Adipocyte (in vitro differentiated cells): ENCODE results near the gene AOPEP.
A peak's percentile ranks its signal among the peaks of the same experiment; 100 is the strongest.

ENCODE experiments used
- DNase-seq: peaks from one replicate; pipeline ENCODE4 v3.0.0-alpha.2; 2015; ENCODE audit warnings: low read depth
- H3K27me3 ChIP-seq: replicated peaks from 2 replicates; pipeline ENCODE4 v1.7.0; 2013; ENCODE audit warnings: mild to moderate bottlenecking, low read length, moderate library complexity; ENCODE audit not compliant: control insufficient read depth, insufficient read depth
- H3K36me3 ChIP-seq: 2 replicates; pipeline ENCODE4 v1.7.0; 2013; ENCODE audit warnings: low read length, mild to moderate bottlenecking, moderate library complexity; ENCODE audit not compliant: control insufficient read depth, insufficient read depth, severe bottlenecking
- H3K4me1 ChIP-seq: 2 replicates; pipeline ENCODE4 v1.7.0; 2013; ENCODE audit warnings: mild to moderate bottlenecking, low read length, moderate library complexity; ENCODE audit not compliant: control insufficient read depth, insufficient read depth
- H3K4me3 ChIP-seq: 2 replicates; pipeline ENCODE4 v1.7.0; 2013; ENCODE audit warnings: mild to moderate bottlenecking, low read length, moderate library complexity
- H3K9ac ChIP-seq: 2 replicates; pipeline ENCODE4 v1.7.0; 2013; ENCODE audit warnings: mild to moderate bottlenecking, low read length, moderate library complexity
- H3K9me3 ChIP-seq: 2 replicates; pipeline ENCODE4 v1.7.0; 2013; ENCODE audit warnings: mild to moderate bottlenecking, low read length, moderate library complexity; ENCODE audit not compliant: control insufficient read depth

Gene AOPEP

DNA sequence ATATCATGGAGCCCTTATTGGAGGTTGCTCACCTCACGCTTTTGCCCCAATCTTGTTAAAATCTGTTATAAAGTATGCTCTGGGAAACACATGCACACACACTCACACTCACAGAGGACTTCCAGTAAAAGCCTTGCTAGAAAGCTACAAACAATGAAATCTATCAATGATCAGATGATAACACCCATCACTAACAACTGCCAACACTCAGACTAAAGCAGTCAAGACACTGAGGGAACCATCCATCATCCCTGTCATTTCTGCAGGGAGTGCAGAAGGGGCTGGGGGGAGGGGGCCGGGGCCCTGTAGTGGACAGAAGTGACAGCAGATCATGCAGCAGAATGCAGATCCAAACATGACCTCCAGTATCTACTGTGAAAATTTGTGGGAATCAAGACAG, 179.1 kb downstream of the AOPEP start:
- Histone ChIP-seq H3K4me1 (peaks cover 40% of the 10 kb centered on the region), H3K4me3 (no peak overlapping the region), H3K27me3 (no peaks in the 10 kb centered on the region), H3K9ac (no peak overlapping the region), H3K36me3 (no peaks in the 10 kb centered on the region), H3K9me3 (no peaks in the 10 kb centered on the region)
- no peak for DNase-seq

DNA sequence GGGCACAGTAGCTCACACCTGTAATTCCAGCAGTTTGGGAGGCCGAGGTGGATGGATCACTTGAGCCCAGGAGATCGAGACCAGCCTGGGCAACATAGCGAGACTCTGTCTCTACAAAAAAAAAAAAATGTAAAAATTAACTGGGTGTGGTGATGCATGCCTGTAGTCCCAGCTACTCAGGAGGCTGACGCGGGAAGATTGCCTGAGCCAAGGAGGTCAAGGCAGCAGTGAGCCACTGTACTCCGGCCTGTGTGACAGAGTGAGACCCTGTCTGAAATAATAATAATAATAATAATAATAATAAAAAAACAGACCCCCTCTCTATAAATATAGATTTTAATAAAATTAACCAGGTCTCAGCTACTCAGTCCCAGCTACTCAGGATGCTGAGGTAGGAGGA, 179.7 kb downstream of the AOPEP start:
- H3K9me3 ChIP-seq = no peaks in the 10 kb centered on the region
- no peak overlapping the region for H3K9ac ChIP-seq
- H3K4me3 ChIP-seq = no peak overlapping the region
- no peaks in the 10 kb centered on the region for H3K36me3 ChIP-seq
- peaks cover 35% of the 10 kb centered on the region for H3K4me1 ChIP-seq
- DNase-seq = no peak
- H3K27me3 ChIP-seq = no peaks in the 10 kb centered on the region

DNA sequence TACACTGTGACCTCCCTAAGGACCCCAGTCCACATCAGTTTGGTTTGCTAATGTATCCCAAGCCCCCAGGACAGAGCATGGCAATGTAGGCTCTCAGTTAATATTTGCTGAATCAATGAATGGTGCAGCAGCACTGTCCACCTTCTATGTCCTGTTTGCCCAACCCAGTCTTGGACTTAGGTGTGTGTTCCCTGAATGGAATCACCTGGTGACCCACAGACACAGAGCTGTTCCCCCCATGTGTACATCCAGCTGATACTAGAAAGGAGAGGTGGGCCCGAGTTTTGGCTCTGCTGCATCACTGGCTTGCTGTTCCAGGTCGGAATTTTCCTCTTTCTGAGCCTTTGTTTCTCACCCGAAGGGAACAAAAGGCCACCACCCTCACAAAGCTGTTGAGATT, 180.2 kb downstream of the AOPEP start:
- Histone ChIP-seq H3K9me3 (no peaks in the 10 kb centered on the region), H3K4me1 (peaks cover 30% of the 10 kb centered on the region), H3K9ac (no peak overlapping the region), H3K36me3 (no peaks in the 10 kb centered on the region), H3K4me3 (no peak overlapping the region), H3K27me3 (no peaks in the 10 kb centered on the region)
- DNase-seq = no peak

DNA sequence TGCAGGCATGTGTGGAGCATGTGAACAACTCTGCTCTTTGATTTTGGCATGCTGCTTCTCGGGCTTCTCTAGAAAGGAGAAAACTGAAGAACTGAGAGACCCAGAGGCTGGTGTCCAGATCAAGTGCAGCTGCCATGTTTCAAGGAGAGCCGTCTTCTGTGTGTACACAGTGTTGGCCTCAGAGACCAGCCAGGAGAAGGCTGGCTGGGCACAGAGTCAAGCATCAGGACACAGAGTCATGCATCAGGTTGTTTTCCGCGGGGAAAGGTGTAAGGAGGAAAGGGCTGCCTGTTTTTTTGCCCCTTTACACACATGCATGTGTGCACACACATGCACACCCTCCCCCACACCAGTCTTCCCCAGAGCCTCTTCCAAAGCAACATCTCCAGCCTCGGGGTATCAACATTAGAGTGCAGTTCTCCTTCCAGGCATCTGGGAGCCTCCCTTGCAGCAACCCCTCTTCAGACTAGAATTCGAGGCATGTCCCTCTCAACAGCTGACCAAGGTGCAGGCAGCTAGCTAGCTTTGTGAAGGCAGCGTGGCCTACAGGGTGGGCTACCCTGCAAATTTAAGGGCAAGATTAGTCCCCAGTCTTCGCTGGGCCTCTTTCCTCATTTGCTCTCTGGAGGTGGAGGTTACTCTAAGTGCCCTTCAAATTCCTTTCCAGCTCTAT, 180.9 kb downstream of the AOPEP start:
- H3K9ac ChIP-seq = no peak overlapping the region
- H3K4me1 ChIP-seq = peaks cover 23% of the 10 kb centered on the region
- H3K36me3 ChIP-seq = no peaks in the 10 kb centered on the region
- no peak for DNase-seq
- no peaks in the 10 kb centered on the region for H3K9me3 ChIP-seq
- H3K4me3 ChIP-seq = no peak overlapping the region
- no peaks in the 10 kb centered on the region for H3K27me3 ChIP-seq

DNA sequence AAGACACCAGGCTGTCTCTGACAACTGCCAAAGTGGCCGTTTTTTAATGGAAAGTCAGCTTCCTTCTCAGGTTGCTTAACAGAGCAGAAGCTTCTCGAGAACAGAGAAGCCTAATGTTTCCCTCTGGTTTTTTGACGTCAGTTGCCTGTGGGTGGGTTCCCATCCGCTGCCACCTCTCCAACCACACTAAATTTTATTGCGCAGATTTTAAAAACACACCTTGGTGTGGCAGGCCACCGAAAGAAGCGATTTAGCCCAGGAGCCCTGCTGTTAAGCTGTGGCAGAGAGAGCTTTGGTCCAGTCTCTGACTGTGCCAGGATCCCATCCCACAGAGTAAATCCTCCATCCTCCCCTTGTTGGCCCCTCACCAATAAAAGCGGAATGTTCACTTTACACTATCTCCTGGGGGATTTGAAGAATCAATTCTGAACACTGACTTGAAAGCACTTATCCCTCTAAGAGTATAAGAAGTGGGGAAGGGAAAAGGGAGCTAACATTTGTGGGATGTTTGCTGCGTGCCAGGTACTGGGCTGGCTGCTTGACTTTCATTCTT, 181.6 kb downstream of the AOPEP start:
- no peak for DNase-seq

DNA sequence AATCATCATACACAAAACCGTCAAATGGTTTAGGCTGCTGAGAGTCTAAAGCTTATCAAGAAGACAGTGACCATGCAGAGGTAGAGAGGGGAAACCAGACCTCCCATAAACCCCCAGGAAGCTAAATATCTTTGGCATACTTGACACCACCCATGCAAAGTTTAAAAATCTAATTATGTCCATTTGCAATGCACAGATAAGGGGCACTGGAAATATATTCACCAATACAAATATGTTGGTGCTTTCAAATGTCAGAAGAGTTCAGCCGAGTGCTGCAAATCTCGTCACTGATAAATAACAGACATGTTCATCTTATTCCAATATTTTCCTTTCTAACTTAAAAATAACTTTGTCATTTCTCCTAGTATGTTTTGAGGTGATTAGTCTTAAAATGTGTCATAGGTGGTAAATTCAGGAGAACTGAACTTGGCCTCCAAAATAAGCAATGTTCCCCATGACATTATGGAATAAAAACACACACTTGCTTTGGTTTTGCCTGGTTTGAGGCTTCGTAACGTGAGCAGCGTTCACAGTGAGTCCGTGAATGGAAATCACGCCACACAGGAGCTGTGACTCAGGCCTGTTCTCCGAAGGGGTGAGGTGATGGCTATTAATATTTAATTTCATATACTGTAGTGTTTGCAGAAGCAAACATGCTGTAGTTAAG, 182.2 kb downstream of the AOPEP start:
- no peaks in the 10 kb centered on the region for H3K36me3 ChIP-seq
- no peak overlapping the region for H3K4me3 ChIP-seq
- H3K9me3 ChIP-seq = no peaks in the 10 kb centered on the region
- H3K9ac ChIP-seq = no peak overlapping the region
- no peak for DNase-seq
- H3K4me1 ChIP-seq = peaks cover 22% of the 10 kb centered on the region
- no peaks in the 10 kb centered on the region for H3K27me3 ChIP-seq

More for the DNA sequence above, 181.6 kb downstream of the AOPEP start:
- Histone ChIP-seq H3K4me1 (peaks cover 21% of the 10 kb centered on the region), H3K9ac (no peak overlapping the region), H3K27me3 (no peaks in the 10 kb centered on the region), H3K9me3 (no peaks in the 10 kb centered on the region), H3K4me3 (no peak overlapping the region), H3K36me3 (no peaks in the 10 kb centered on the region)

DNA sequence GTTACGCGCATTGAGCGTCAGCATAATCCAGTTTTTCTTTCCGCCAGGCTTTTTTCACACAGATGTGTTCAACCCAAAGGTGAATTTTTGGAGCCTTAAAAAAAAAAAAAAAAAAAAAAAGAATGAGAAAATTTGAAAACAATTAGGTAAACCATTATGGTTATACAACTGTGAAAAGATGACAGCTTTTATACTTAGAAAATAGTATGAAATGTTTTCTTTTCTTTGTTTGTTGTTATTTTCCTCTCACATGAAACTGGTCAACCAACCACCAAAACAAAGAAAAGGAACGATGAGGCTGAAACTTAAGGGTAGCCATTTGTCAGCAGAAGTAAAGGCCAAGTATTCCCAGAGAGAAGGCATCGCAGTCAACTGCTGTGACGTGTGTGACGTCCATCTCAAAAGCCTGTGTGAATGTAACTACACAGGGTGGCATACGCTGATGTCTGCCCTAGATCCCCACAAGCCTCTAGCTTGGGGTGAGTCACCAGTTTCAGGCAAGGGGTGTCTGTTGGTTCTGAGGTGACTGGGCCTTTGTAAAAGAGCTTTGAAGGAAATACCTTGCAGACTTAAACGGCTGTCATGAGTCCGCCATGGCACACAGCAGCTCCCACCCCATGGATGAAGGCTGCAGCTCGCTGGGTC, 182.9 kb downstream of the AOPEP start:
- no peaks in the 10 kb centered on the region for H3K36me3 ChIP-seq
- peaks cover 22% of the 10 kb centered on the region for H3K4me1 ChIP-seq
- DNase-seq = no peak
- H3K9me3 ChIP-seq = no peaks in the 10 kb centered on the region
- no peaks in the 10 kb centered on the region for H3K27me3 ChIP-seq
- H3K4me3 ChIP-seq = no peak overlapping the region
- H3K9ac ChIP-seq = no peak overlapping the region

DNA sequence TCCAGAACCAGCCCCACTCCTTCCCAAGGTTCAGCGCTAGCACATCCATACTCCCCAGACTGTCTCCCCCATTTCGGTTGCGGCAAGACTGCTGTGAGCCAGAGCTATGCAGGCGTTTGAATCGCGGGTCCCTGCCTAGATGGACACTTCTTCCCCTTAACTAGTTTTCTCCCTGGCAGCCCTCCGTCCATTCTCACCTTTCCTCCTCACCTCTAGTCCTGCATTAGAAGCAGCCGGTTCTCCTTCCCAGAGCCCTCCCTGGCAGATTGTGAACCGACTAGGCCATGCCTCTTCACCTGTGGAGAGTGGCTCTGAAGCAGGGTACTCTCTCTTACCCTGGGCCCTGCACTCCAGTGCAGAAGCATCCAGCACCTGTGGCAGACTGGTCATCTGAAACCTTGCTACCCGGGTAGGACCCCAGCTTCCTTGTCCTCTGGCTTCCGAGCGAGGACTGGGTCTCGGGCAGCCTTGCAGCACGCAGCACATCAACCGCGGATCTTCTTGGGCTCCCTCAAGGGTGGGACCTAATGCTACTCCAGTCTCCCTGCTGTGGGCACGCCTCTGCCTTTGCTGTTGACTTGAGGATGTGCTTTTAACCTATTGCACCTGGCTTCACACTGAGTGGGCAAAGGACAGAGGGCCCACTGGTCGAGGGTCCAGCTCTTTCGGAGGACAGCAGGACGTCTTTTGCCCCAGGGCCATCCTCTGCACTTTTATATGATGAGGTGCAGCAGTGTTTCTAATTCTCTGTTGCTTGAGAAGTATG, 183.6 kb downstream of the AOPEP start:
- DNase-seq = no peak
- no peak overlapping the region for H3K9ac ChIP-seq
- no peak overlapping the region for H3K4me3 ChIP-seq
- no peaks in the 10 kb centered on the region for H3K27me3 ChIP-seq
- H3K36me3 ChIP-seq = no peaks in the 10 kb centered on the region
- H3K4me1 ChIP-seq = peaks cover 22% of the 10 kb centered on the region
- no peaks in the 10 kb centered on the region for H3K9me3 ChIP-seq

DNA sequence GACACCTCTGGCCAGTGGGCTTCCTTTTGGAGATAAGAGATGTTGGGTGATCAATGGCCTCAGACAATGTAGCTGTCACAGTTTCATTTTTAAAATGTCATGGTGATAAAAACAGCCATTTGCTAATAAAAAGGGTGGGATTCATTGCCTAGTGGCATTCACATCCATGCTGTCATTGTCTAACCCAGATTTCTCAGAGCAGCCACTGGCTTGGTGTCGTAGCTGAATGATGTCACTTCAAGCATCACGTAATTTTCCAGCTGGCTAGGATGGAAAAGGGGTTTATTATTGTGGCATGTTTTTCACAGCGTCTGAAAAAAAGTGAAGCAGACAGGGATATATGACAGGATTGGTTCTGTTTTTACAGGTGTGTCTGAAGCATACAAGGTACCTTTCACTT, 184.7 kb downstream of the AOPEP start:
- peaks cover 22% of the 10 kb centered on the region for H3K4me1 ChIP-seq
- no peaks in the 10 kb centered on the region for H3K27me3 ChIP-seq
- H3K9me3 ChIP-seq = no peaks in the 10 kb centered on the region
- no peaks in the 10 kb centered on the region for H3K36me3 ChIP-seq
- H3K4me3 ChIP-seq = no peak overlapping the region
- no peak overlapping the region for H3K9ac ChIP-seq
- no peak for DNase-seq

DNA sequence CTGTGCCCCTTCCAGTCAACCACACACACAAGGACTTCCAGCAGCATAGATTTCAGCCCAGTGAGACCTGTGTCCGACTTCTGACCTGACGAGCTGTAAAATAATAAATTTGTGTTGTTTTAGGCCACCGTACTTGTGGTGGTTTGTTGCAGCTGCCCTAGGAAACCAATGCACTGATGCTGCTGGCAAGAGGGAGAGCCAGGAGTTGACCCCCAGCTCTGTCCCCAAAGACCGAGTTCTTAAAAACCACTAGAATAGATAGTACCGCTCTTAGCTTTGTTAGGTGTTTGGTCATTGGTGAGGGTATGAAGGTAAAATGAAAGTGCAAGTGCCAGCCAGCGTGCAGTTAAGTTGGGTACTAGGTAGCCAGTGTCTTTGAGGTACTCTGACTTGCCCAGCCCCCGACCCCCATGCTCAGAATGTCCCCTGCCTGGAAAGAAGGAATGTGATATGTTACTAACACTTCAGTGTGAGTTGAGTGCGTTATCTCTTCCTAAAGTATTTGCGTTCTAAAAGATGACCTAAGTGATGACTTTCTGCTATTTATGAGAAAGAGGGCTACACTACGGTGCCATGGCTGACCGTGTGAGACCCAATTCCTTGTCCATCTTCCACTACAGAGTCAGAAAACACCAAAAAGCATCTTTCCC, 185.6 kb downstream of the AOPEP start:
- Histone ChIP-seq H3K4me3 (peak overlapping the region; percentile 25), H3K9me3 (no peaks in the 10 kb centered on the region), H3K9ac (no peak overlapping the region), H3K4me1 (peaks cover 22% of the 10 kb centered on the region), H3K27me3 (no peaks in the 10 kb centered on the region), H3K36me3 (no peaks in the 10 kb centered on the region)
- DNase-seq = no peak
